ENCODE measurements around the gene SUSD1.

GRCh38 chr9:112120439-112120925, 54.6 kb downstream of the SUSD1 start:
- TF ChIP-seq USF1 (IDR thresholded peaks at IDR 0.05; ENCODE audit: borderline replicate concordance, low read depth) (no peak), ELF1 (IDR thresholded peaks at IDR 0.05) (no peak), CTCF (IDR thresholded peaks at IDR 0.05) (no peak)

Measured in SK-N-SH (cell line).